Epithelial cell of esophagus (primary cell): ENCODE data around the gene VGLL4.

ENCODE experiments used
- DNase-seq: peaks from one replicate; pipeline ENCODE4 v3.0.0; 2010; ENCODE audit warnings: low read depth
- H3K4me3 ChIP-seq: 2 replicates; pipeline ENCODE4 v1.5.1; 2011; ENCODE audit warnings: mild to moderate bottlenecking, low read length, control low read depth
- CTCF ChIP-seq: IDR thresholded peaks from 2 replicates; pipeline ENCODE4 v1.5.1; 2011; ENCODE audit warnings: low read depth, mild to moderate bottlenecking, low read length, control low read depth, inconsistent platforms; ENCODE audit not compliant: insufficient read depth; ENCODE audit errors: missing control alignments

Gene VGLL4

GRCh38 chr3:11679964-11680363 is 36.2 kb upstream of the VGLL4 start:
- H3K4me3 ChIP-seq = no peak overlapping the region
- TF ChIP-seq CTCF = no peak
- DNase-seq = no peak

- H3K4me3 ChIP-seq = no peak overlapping the region
- peak; percentile 23 for DNase-seq
- TF ChIP-seq CTCF = no peak
These were observed 28.6 kb upstream of the VGLL4 start for GRCh38 chr3:11672363-11672762.

- peak; percentile 82 for DNase-seq
- TF ChIP-seq CTCF = no peak
- no peak overlapping the region for H3K4me3 ChIP-seq
These were observed 28.0 kb upstream of the VGLL4 start for GRCh38 chr3:11671648-11672100.

- peak; percentile 36 for DNase-seq
- no peak for TF ChIP-seq CTCF
- H3K4me3 ChIP-seq = no peak overlapping the region
These were observed 24.8 kb upstream of the VGLL4 start for GRCh38 chr3:11668243-11669235.

- no peak for TF ChIP-seq CTCF
- no peak overlapping the region for H3K4me3 ChIP-seq
- no peak for DNase-seq
These were observed 21.6 kb upstream of the VGLL4 start for GRCh38 chr3:11665331-11665730.

GRCh38 chr3:11662392-11662990 is 18.8 kb upstream of the VGLL4 start:
- TF ChIP-seq CTCF = peak; percentile 54
- H3K4me3 ChIP-seq = no peak overlapping the region
- DNase-seq = peak; percentile 36
